Esophagus squamous epithelium (tissue), 5 donors: ENCODE measurements around the gene GOLGA6L10. TPM values are rescaled to one million over a fixed set of nuclear protein-coding genes. Genes with fewer than 3 reads are reported as not detected.
"Not testable (repeated sequence)": the region's sequence is repeated elsewhere in the genome, so short reads cannot be mapped to it uniquely, and the experiment has no call there.

Experiments used
- DNase-seq: peaks from one replicate; lab custom pipeline; 2025; lab: John Stamatoyannopoulos, UW
- H3K27ac ChIP-seq, 4 donors: fragments of 200-600 bp; sonication (generic); one replicate each; pipeline ENCODE4 v1.5.1; 2016 to 2019; ENCODE audit warnings: mild to moderate bottlenecking in 1 of 4
- H3K27me3 ChIP-seq, 4 donors: fragments of 200-600 bp; sonication (generic); 1 replicate in 3 of 4; 2 replicates in 1 of 4; pipeline versions ENCODE4 v1.5.1 to v1.6.0; 2017 to 2021; ENCODE audit warnings: antibody characterized with exemption in 1 of 4
- H3K36me3 ChIP-seq, 3 donors: fragments of 200-600 bp; sonication (generic); one replicate each; pipeline ENCODE4 v1.5.1; 2016 to 2019
- H3K4me1 ChIP-seq, 3 donors: fragments of 200-600 bp; sonication (generic); one replicate each; pipeline ENCODE4 v1.5.1; 2017 to 2019
- H3K4me3 ChIP-seq, 4 donors: fragments of 200-600 bp; sonication (generic); 1 replicate in 3 of 4; 2 replicates in 1 of 4; pipeline ENCODE4 v1.5.1; 2016 to 2019; ENCODE audit warnings: mild to moderate bottlenecking in 2 of 4, moderate library complexity in 1 of 4
- H3K9me3 ChIP-seq, 3 donors: fragments of 200-600 bp; sonication (generic); one replicate each; pipeline ENCODE4 v1.5.1; 2016 to 2019
- POLR2A ChIP-seq, 4 donors: fragments of 450-650 bp; IDR thresholded peaks; one replicate each; pipeline ENCODE4 v1.6.1; 2017; ENCODE audit warnings: antibody characterized with exemption in 4 of 4, mild to moderate bottlenecking in 4 of 4, moderate library complexity in 3 of 4
- WGBS, 2 donors: methylation state at CpG; one replicate each; pipeline ENCODE4 v1.1.5; 2018; 5-methylcytosine and 5-hydroxymethylcytosine counted together
- intact Hi-C: fragments of 100-400 bp; cut with DNase I; formaldehyde crosslinking; loops from one replicate; pipeline ENCODE4 v1.15.0; 2022
- total RNA-seq, 4 donors: library from RNA; depleted of rRNA; stranded (reverse); fragments of >200 nt; gene quantifications; one replicate each; pipeline ENCODE4 v1.1.0, GENCODE V29; 2016
- TF ChIP-seq, protein P1 (sequence below), 6 experiments: fragments of 450-650 bp in 4 of 6; fragments of 200-600 bp in 2 of 6; sonication (generic) in 2 of 6; IDR thresholded peaks; one replicate each; pipeline ENCODE4 v1.5.1; 2016 to 2019; ENCODE audit warnings: antibody characterized with exemption in 6 of 6, mild to moderate bottlenecking in 4 of 6, moderate library complexity in 4 of 6
- donor health status: DM: yes; HTN: yes; CAD: no.

Gene GOLGA6L10, protein sequence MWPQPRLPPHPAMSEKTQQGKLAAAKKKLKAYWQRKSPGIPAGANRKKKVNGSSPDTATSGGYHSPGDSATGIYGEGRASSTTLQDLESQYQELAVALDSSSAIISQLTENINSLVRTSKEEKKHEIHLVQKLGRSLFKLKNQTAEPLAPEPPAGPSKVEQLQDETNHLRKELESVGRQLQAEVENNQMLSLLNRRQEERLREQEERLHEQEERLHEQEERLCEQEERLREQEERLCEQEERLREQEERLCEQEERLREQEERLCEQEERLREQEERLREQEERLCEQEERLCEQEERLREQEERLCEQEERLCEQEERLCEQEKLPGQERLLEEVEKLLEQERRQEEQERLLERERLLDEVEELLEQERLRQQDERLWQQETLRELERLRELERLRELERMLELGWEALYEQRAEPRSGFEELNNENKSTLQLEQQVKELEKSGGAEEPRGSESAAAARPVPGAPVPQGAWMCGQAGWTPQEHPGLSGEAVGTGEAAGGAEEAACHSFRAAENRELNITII
- 10 to 100 TPM in 1 of 4 donors, 1 to 10 TPM in 3; 1.3 to 10.9 (median 5.0) TPM for total RNA-seq

GRCh38 chr15:82349375-82349774, at the start of gene GOLGA6L10:
GOLGA6L10 (minus strand) TSS chr15:82349475; CDS start chr15:82349375, 100 bp downstream.
- WGBS, 2 donors, result no CpG with 5 or more reads among the region's 9 CpGs
- H3K36me3 ChIP-seq, H3K4me1 ChIP-seq, intact Hi-C loops, H3K27ac ChIP-seq, DNase-seq, H3K4me3 ChIP-seq, H3K27me3 ChIP-seq, H3K9me3 ChIP-seq: not testable (repeated sequence)

- WGBS, 2 donors, result no CpG with 5 or more reads among the region's 1 CpG
Observed at GRCh38 chr15:82398785-82399184, 49.5 kb upstream of the GOLGA6L10 start.

DNA sequence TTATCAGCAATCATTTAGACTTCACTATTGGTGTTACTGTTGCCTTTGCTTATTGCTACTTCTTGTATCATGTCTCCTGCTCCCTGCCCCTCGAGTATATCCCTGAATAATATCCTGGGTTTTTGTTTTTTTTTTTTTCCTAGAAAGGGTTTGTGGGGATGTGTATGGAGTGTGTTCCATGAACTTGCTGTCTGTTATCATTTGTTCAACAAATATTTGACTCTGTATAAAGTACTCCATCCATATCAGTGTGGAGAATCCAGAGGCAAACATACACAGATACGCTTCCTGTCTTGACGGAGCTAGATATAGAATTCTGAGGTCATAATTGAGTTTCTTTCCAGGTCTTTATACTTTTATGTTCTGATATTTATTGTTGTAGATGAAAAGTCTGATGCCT, 48.5 kb upstream of the GOLGA6L10 start:
- Histone ChIP-seq H3K4me1 (no peaks in the 10 kb centered on the region), H3K27me3 (no peaks in the 10 kb centered on the region), H3K36me3 (no peaks in the 10 kb centered on the region), H3K27ac (no peak overlapping the region), H3K9me3 (no peaks in the 10 kb centered on the region), H3K4me3 (no peak overlapping the region)
- no peak for DNase-seq
- intact Hi-C loops, result no loop called here
- 84 to 90% methylated on average over 3 of the region's 3 CpGs for WGBS, 2 donors
- TF ChIP-seq, protein P1, sequence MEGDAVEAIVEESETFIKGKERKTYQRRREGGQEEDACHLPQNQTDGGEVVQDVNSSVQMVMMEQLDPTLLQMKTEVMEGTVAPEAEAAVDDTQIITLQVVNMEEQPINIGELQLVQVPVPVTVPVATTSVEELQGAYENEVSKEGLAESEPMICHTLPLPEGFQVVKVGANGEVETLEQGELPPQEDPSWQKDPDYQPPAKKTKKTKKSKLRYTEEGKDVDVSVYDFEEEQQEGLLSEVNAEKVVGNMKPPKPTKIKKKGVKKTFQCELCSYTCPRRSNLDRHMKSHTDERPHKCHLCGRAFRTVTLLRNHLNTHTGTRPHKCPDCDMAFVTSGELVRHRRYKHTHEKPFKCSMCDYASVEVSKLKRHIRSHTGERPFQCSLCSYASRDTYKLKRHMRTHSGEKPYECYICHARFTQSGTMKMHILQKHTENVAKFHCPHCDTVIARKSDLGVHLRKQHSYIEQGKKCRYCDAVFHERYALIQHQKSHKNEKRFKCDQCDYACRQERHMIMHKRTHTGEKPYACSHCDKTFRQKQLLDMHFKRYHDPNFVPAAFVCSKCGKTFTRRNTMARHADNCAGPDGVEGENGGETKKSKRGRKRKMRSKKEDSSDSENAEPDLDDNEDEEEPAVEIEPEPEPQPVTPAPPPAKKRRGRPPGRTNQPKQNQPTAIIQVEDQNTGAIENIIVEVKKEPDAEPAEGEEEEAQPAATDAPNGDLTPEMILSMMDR (IDR thresholded peaks at IDR 0.05), result no peak
- TF ChIP-seq POLR2A (IDR thresholded peaks at IDR 0.05), result no peak

More at GRCh38 chr15:82398785-82399184, 49.5 kb upstream of the GOLGA6L10 start:
- Histone ChIP-seq H3K27ac (no peak overlapping the region), H3K36me3 (no peaks in the 10 kb centered on the region), H3K4me1 (peaks cover 0 to under 1% (median 0%) of the 10 kb centered on the region in 3 donors), H3K9me3 (no peaks in the 10 kb centered on the region), H3K27me3 (no peaks in the 10 kb centered on the region), H3K4me3 (no peak overlapping the region)
- intact Hi-C loops, result no loop called here
- no peak for TF ChIP-seq POLR2A (IDR thresholded peaks at IDR 0.05)
- TF ChIP-seq, protein P1 (IDR thresholded peaks at IDR 0.05), result no peak
- DNase-seq, result no peak

DNA sequence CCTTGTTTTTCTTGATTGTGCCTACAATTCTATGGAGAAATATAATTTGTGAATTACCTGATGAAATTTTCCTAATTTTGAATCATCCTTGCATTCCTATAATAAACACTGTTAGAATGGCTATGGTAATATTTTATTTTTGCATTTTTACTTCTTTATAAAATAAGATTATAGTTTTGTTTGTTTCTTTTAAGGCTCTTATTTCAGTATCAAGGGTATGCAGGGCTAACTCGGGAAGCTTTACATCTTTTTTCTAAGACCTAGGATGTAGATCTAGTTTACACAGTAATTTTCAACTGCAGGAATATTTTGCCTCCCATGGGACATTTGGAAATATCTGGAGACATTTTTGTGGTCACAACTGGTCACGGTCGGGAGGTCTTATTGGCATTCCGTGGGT, 46.5 kb upstream of the GOLGA6L10 start:
- H3K36me3 ChIP-seq, H3K4me1 ChIP-seq, H3K9me3 ChIP-seq, H3K4me3 ChIP-seq, H3K27ac ChIP-seq, DNase-seq, H3K27me3 ChIP-seq, intact Hi-C loops: not testable (repeated sequence)
- 71 to 75% methylated on average over 1 of the region's 4 CpGs for WGBS, 2 donors

- intact Hi-C loops, result no loop called here
- Histone ChIP-seq H3K4me1 (peaks cover 0 to 6% (median 0%) of the 10 kb centered on the region in 3 donors), H3K27me3 (no peaks in the 10 kb centered on the region), H3K9me3 (no peaks in the 10 kb centered on the region), H3K27ac (no peak overlapping the region), H3K36me3 (no peaks in the 10 kb centered on the region), H3K4me3 (no peak overlapping the region)
- 94 to 98% methylated on average over 4 of the region's 4 CpGs for WGBS, 2 donors
- TF ChIP-seq, protein P1 (IDR thresholded peaks at IDR 0.05), result no peak
- no peak for TF ChIP-seq POLR2A (IDR thresholded peaks at IDR 0.05)
- no peak for DNase-seq
Observed at GRCh38 chr15:82393671-82394070, 44.4 kb upstream of the GOLGA6L10 start.

DNA sequence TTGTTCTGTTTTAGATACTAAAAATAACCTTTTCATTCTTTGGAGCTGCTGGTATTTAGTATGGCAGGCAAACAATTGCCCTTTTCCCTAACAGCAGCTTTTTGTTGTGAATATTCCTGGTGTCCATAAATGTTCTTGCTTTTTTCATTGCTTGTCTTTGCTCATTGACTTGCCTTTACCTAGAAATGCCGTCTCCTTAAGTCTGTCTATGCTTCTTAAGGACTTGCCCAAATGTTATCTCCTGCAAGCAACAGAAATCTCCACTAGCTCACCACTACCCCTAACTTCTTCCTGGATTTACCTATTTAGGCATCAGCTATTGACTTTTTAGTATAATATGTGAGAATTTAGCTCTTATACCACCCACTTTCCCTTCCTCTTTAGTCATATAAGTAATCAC, 42.8 kb upstream of the GOLGA6L10 start:
- DNase-seq, intact Hi-C loops, H3K9me3 ChIP-seq, H3K27me3 ChIP-seq, H3K36me3 ChIP-seq, H3K27ac ChIP-seq, H3K4me1 ChIP-seq, H3K4me3 ChIP-seq: not testable (repeated sequence)
- WGBS, 2 donors, result 96 to 100% methylated on average over 1 of the region's 1 CpG

- H3K36me3 ChIP-seq, H3K9me3 ChIP-seq, DNase-seq, H3K27ac ChIP-seq, H3K4me3 ChIP-seq, H3K4me1 ChIP-seq, H3K27me3 ChIP-seq, intact Hi-C loops: not testable (repeated sequence)
- 89 to 91% methylated on average over 3 of the region's 3 CpGs for WGBS, 2 donors
Observed at GRCh38 chr15:82390152-82390551, 40.9 kb upstream of the GOLGA6L10 start.

- intact Hi-C loops, H3K9me3 ChIP-seq: not testable (repeated sequence)
Observed at GRCh38 chr15:82387209-82387608, 37.9 kb upstream of the GOLGA6L10 start.

DNA sequence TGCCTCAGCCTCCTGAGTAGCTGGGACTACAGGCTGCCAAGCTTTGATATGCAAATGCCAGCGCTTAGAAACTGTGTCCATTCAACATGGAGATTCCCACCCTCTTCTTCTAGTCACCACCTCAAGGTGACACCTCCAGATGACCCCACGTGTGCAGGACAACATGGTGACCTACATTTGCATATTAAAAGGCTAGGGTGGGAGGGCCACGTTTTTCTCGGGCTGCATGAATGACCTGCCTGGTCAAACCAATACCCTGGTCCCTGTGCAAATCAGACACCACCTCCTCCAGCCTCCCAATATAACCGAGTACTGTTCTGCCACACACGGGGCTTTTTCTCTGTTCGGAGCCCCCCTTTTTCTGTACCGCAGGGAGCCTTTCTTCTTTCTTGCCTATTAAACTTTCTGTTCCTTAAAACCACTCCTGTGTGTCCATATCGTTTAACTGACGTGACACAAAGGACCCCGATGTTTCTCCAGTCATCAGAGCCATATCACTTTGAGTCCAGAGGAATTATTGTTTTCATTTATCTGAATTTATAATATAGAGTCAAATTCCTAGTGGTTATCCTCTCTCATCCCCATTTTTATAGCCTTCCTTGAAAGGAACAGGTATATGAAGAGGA, 32.2 kb upstream of the GOLGA6L10 start:
- H3K27ac ChIP-seq, intact Hi-C loops, DNase-seq, H3K27me3 ChIP-seq, H3K9me3 ChIP-seq, H3K36me3 ChIP-seq, H3K4me3 ChIP-seq: not testable (repeated sequence)
- 57 to 81% methylated on average over 11 of the region's 11 CpGs for WGBS, 2 donors
- H3K4me1 ChIP-seq, result peaks cover 0 to 24% (median 4%) of the 10 kb centered on the region in 3 donors

More at GRCh38 chr15:82387209-82387608, 37.9 kb upstream of the GOLGA6L10 start:
- H3K36me3 ChIP-seq, H3K4me1 ChIP-seq, H3K27ac ChIP-seq, H3K4me3 ChIP-seq, H3K27me3 ChIP-seq, DNase-seq: not testable (repeated sequence)
